Kidney epithelial cell (primary cell): ENCODE results near the gene NEUROD6. TPM values are rescaled to one million over a fixed set of nuclear protein-coding genes. Genes with fewer than 3 reads are reported as not detected.

Experiments
- DNase-seq: peaks from one replicate; pipeline ENCODE4 v3.0.0-alpha.2; 2010; ENCODE audit warnings: low read depth
- H3K27me3 ChIP-seq: 2 replicates; pipeline ENCODE4 v1.6.0; 2011; ENCODE audit warnings: low read length; ENCODE audit not compliant: control insufficient read depth, insufficient read depth
- H3K36me3 ChIP-seq: 2 replicates; pipeline ENCODE4 v1.5.1; 2011; ENCODE audit warnings: low read length; ENCODE audit not compliant: control insufficient read depth, insufficient read depth
- H3K4me3 ChIP-seq: 2 replicates; pipeline ENCODE4 v1.5.1; 2011; ENCODE audit warnings: low read depth, mild to moderate bottlenecking, control low read depth, low read length
- CTCF ChIP-seq: IDR thresholded peaks from 2 replicates; pipeline ENCODE4 v1.5.1; 2011; ENCODE audit warnings: mild to moderate bottlenecking, moderate library complexity, low read length, control low read depth, inconsistent platforms; ENCODE audit not compliant: insufficient read depth, poor library complexity, severe bottlenecking
- total RNA-seq: library from RNA; depleted of rRNA; stranded (reverse); fragments of >200 nt; gene quantifications from 2 replicates; pipeline ENCODE4 v1.2.3, GENCODE V29; 2015

The NEUROD6 gene
- total RNA-seq, 1 donor from 2014 or later, result not detected

DNA sequence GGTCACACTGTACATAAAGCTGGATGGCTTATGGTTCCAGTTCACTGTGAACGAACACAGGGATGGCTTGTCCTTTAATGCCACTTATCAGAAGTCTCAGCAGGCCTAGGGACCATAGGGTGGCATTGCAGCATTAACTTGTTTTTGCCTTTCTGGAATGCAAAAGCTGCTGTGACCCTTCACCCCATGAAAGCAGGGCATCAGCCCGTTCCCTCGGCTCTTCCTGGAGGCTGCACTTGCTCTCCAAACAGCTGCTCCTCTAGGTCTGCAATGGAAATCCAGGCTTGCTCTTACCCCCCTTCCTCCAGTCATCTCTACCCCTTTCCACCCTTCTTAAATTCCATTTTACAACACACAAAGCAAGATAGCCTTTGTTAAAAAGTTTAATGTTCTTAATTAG, 17.9 kb upstream of the NEUROD6 start:
- no peak for TF ChIP-seq CTCF
- Histone ChIP-seq H3K4me3 (no peak overlapping the region), H3K27me3 (peaks cover 4% of the 10 kb centered on the region), H3K36me3 (no peaks in the 10 kb centered on the region)
- no peak for DNase-seq

DNA sequence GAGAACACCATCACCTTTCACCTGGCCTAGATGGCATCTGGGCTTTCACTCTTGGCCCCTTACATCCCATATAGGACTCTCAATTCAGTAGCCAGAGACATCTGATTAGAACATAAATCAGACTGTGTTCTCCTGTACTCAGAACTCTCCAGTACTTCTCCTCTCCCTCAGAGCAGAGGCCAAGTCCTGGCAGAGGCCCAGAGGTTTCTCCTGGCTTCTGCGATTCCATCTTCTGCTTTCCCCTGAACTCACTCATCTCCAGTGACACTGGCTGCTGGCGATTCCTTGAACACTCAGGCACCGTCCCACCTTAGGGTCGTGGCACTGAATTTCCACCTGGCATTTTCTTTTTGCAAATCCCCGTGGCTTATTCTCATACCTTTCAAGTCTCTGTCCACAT, 4.9 kb upstream of the NEUROD6 start:
- Histone ChIP-seq H3K4me3 (no peak overlapping the region), H3K27me3 (peaks cover 3% of the 10 kb centered on the region), H3K36me3 (no peaks in the 10 kb centered on the region)
- no peak for TF ChIP-seq CTCF
- no peak for DNase-seq

- no peaks in the 10 kb centered on the region for H3K36me3 ChIP-seq
- TF ChIP-seq CTCF, result no peak
Measured at GRCh38 chr7:31343516-31344305, 3.2 kb upstream of the NEUROD6 start.

GRCh38 chr7:31341141-31341540, 615 bp upstream of the NEUROD6 start:
- Histone ChIP-seq H3K36me3 (no peaks in the 10 kb centered on the region), H3K27me3 (peaks cover 9% of the 10 kb centered on the region), H3K4me3 (no peak overlapping the region)
- no peak for DNase-seq
- TF ChIP-seq CTCF, result no peak

More at GRCh38 chr7:31343516-31344305, 3.2 kb upstream of the NEUROD6 start:
- H3K27me3 ChIP-seq, result peaks cover 3% of the 10 kb centered on the region
- H3K4me3 ChIP-seq, result no peak overlapping the region
- no peak for DNase-seq

DNA sequence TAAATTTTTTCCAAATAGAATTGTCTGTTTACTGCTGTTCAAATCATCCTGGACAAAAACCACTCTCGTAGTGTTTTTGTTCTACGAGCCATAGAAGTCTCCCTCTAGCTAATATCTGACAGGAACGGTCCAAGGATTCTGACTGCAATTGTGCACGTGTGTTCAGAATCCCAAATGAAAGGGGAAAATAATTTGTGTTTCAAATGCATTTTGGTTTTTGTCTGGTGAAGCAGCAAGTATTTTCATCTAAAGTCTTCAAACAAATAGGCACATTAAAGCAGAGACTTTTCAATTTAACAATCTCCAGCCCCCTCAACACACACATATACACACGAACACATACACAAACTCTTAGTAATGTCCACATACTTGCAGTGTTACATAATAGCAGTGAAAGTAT, 475 bp downstream of the NEUROD6 start:
- Histone ChIP-seq H3K36me3 (no peaks in the 10 kb centered on the region), H3K27me3 (peaks cover 14% of the 10 kb centered on the region), H3K4me3 (no peak overlapping the region)
- no peak for TF ChIP-seq CTCF
- no peak for DNase-seq

DNA sequence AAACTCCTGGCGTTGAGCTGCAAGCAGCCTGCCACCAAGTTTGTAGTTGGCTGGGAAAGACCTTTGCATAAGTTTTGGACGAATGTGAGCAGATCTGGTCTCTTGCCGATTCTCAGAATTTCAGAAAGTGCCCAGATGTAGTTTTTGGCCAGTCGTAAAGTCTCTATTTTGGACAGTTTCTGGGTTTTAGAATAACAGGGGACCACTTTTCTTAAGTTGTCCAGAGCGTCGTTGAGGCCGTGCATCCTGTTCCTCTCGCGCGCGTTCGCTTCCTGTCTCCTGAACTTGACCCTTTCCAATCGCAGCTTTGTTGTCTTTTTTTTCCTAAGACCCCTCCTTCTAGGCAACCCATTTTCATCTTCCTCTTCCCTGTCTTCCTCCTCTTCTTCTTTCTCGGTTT, 1.8 kb downstream of the NEUROD6 start:
- H3K27me3 ChIP-seq, result peaks cover 14% of the 10 kb centered on the region
- no peak overlapping the region for H3K4me3 ChIP-seq
- DNase-seq, result no peak
- no peaks in the 10 kb centered on the region for H3K36me3 ChIP-seq
- no peak for TF ChIP-seq CTCF
